ENCODE results near the gene CASZ1.

Gene CASZ1

DNA sequence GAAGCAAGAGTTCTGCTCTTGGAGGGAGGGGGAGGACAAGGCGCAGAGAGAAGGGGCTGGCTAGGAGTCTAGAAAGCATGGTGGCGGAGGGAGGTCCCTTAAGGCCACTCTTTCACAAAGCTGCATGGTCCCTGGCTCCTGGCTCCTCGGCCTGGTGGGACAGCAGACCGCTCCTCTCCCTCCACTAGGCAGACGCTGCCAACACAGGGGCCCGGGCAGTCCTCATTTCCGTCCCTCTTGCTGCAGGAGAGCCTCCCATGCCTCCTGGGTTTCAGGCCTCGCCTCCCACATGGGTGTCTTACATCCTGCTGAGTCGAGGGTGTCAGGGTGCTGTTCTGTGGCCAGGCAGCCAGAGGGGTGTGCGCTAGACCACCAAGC, 108.0 kb downstream of the CASZ1 start:
- H3K4me3 ChIP-seq (ENCODE audit: low read length) = no peak overlapping the region
- TF ChIP-seq ZNF274 (IDR thresholded peaks at IDR 0.05; ENCODE audit: low read depth, low read length) = no peak

DNA sequence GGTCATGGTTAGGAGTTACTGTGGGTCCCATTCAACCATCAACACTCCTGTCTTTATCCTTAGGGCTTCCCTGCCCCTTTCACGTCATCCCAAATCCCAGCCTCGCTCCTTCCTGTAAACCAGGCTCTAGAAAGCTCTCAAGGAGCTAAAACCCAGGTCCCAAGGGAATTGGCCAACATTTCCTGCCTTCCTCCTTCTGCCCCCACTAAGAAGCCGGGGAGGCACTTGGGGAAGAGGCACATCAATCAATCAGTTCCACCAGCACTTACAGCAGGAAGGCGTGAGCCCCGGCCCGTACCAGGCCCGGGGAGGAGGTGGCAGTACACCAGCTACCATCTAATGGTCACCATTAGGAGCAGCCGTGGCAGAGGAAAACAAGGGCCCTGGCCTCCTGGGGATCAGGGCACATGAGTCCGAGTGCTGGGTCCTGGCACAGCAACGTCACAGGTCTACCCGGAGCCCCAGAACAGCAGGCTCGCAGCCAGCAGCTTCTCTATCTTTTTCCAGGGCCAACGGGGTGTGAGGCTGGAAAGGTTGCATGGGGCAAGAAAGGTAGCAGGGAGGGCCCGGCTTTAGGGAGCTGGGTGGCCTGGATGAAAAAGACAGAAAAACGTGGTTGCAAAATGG, 108.6 kb downstream of the CASZ1 start:
- TF ChIP-seq ZNF274 (IDR thresholded peaks at IDR 0.05; ENCODE audit: low read depth, low read length) = no peak

DNA sequence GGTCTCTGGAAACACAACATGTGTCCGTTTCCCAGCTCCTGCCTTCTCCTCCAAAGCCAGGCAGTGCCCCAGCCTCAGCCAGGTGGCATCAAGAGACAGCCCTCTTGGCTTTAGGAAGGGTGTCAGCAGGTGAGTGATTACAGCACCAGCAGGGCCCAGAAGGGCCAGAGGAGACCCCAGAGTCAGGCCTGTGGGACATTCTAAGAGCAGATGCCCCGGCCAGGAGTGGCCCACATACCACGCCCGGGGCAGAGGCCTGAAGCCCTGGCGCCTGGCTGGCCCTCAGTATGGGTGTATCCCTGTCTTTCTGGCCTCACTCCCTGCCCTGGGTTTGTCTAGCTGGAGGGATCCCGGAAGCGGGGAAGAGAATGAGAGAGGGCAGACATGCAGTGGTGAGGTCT, 109.2 kb downstream of the CASZ1 start:
- H3K4me3 ChIP-seq (ENCODE audit: low read length) = no peak overlapping the region
- TF ChIP-seq ZNF274 (IDR thresholded peaks at IDR 0.05; ENCODE audit: low read depth, low read length) = no peak

More for the DNA sequence above, 108.6 kb downstream of the CASZ1 start:
- H3K4me3 ChIP-seq (ENCODE audit: low read length) = no peak overlapping the region

DNA sequence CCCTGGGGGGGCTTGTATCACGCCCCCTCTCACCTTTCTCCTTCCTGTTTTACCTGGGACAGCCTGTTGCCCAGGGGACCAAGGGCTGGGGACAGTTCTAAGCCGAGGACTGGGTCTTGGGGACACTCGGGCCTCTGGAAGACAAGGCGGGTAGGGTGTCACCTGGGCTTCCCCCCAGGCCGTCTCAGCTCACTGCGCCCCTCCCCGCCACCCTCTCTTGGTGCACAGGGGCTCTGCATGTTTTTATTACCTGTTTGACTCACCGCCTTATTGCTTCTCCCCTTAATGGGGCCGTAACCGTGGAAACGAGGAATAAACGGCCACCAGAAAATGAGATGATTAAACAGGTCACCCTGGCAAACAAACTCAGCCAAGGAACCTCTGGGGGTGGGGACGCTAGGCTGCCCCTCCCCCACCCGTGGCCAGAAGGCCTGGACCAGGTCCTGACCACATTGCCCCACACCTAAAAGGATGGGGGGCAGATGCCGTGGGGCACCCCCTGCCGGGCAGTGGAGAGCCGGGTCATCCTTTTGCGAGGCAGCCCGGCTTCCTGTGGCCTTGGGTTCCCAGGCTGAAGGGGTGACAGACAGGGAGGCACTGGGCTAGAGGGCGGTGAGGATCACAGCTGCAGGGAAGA, 109.9 kb downstream of the CASZ1 start:
- TF ChIP-seq ZNF274 (IDR thresholded peaks at IDR 0.05; ENCODE audit: low read depth, low read length) = no peak
- H3K4me3 ChIP-seq (ENCODE audit: low read length) = no peak overlapping the region

DNA sequence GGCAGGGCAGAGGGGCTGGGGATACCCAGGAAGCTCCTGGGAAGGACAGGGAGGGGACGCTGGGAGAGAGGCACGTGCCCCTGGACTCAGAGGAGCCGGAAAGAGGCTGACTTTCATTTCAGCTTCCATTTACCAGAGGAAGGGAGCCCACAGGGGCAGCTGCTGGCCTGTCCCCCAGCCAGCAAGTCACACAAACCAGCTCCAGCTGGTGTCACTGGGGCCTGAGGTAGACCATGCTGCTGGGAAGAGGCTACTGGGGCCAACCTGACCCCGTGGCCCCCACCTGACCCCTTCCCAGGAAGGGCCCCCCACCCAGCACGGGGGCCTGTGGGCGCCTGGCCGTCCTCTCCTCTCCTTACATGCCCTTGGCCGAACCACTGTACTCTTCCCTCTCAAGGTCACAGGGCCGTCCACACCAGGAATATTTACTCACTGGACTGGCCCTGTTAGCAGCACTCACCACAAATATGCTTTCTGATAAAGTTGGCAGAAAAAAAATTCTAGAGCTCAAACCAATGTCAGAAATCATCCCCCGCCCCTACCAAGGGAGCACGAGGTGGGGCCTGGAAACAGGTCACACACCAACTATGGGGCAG, 110.5 kb downstream of the CASZ1 start:
- H3K4me3 ChIP-seq (ENCODE audit: low read length) = no peak overlapping the region
- TF ChIP-seq ZNF274 (IDR thresholded peaks at IDR 0.05; ENCODE audit: low read depth, low read length) = no peak

DNA sequence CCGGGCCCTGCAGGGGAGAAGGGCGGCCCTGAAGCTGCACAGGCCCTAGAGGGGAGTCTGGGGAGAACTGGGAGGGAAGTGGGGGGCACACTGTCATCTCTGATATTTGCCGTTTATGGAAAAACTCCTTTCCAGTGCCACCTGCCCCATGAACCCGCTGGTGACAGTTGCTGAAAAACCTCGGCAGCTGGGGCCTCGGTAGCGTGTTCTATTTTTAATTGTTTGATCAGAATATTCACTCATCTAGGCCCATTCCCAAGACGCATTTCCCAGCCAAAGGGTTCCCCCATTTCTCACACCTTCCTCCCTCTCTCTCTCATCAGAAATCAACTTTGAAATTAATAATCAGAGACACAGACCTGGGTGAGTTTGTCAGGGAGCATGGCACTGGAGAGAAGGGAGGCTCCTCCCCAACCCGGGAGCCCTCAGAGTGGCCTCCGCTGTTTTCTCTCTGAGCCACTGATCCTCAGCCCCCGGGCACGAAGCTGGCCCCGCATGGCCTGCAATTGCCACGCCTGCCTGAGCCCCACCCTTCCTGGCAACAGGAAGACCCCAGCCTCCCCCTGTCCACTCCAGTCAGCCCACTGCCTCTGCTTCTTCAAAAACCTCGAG, 111.1 kb downstream of the CASZ1 start:
- no peak overlapping the region for H3K4me3 ChIP-seq (ENCODE audit: low read length)
- no peak for TF ChIP-seq ZNF274 (IDR thresholded peaks at IDR 0.05; ENCODE audit: low read depth, low read length)

DNA sequence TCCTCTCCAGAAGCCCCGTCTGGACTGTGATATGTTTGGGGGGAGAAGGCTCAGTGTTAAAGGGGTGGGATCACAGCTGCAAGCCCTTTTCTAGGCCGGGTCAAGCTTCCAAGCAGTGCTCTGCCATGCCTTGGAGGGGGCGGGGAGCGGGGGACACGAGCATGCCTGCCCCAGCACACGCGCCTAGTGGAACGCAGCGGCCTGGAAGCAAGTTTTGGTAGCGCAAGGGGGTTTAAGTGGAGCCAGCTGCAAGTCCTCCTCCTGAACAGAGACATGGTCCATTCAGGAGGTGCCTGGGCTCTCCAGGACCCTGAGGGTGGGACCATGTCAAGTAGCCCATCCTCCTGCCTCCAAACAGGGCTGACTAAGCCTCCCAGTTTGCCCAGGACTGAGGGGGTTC, 112.2 kb downstream of the CASZ1 start:
- no peak overlapping the region for H3K4me3 ChIP-seq (ENCODE audit: low read length)
- TF ChIP-seq ZNF274 (IDR thresholded peaks at IDR 0.05; ENCODE audit: low read depth, low read length) = no peak

DNA sequence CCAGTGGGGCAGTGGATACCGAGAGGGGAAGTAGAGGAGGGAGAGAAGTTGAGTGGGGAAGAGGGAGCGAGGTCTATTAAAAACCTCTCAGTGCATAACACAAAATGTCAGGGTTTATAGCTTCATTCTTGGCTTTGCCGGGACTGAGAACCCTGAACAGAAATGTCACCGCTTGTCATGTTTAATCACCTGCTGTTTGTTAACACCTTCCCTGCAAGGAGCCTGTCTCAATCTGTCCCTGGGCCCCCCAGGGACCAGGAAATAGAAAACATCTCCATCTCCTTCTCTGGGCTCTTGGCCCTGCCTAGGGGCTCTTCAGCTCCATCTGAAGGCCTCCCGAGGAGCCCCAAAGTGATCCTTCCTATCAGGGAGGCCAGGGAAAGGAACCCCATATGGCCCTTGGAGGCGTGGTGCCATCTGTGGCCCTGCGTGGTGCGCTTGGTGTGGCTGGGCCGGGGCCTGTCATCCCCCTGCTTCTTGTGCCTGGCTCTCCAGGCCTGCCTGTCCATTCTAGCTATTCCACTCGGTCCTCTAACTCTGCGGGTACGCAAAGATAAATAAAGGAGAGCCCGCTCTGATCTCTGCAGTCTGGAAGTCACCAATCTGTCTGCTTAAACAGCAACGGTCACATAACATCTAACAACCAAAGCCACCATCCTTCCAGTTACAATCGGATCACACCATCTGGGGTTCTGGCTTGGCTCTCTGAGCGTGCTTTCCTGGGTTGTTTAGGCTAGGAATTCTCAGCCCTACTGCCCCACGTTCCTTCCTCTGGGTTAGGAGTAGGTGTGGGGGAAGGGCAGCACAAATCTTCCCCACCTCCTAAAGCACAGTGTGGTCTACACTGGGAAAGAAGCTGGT, 113.8 kb downstream of the CASZ1 start:
- no peak for TF ChIP-seq ZNF274 (IDR thresholded peaks at IDR 0.05; ENCODE audit: low read depth, low read length)
- no peak overlapping the region for H3K4me3 ChIP-seq (ENCODE audit: low read length)

DNA sequence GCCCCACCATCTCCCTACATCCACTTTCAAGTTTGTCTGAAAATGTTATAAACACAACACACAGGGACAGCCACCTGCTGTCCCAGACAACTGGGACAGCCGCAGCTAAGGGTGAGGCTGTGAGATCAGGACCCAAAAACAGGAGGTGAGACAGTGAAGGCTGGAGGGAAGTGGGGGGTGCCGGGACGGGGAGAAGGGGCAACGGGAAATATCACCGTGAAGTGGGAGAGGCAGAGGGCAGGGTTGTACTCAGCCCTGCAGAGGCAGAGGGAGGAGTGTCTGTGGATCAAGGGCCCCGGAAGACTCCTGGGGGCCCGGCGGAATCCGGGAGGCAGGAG, 114.4 kb downstream of the CASZ1 start:
- no peak overlapping the region for H3K4me3 ChIP-seq (ENCODE audit: low read length)
- no peak for TF ChIP-seq ZNF274 (IDR thresholded peaks at IDR 0.05; ENCODE audit: low read depth, low read length)

DNA sequence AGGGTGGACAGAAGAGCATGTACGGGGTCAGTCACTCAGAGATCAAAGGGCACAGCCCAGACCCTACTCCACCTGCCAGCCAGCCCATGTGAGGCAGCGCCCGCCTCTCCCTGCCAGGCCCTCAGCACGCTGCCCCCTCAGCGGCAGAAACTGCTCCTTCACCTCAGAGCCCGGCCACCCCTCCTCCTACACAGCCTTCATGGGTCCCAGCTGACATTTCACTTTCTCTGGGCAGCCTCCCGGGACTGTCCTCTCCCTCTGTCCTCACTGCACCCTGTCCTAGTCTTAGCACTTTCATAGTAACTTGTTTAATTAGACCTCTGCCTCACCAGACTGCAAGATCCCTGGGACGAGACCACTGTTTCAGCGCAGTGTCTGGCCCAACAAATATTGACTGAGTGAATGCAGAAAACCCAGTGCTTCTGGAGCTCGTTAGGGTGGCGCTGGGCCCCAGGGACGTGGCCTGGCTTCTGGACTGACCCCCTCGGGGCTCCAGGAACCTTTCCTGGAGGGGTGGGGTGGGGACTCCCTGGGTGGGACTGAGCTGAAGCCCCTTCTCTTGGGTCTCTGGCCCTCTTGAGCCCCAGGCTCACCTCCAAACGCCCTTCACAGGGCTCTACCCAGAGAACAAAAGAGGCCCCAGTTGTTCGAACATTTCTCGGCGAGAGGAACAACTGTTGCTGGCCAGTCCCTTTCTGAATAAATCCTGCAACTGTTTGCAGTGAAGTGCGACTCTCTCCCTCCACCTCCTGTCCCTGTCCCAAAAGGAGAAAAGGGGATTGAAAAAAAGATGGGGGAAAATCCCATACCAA, 114.9 kb downstream of the CASZ1 start:
- no peak for TF ChIP-seq ZNF274 (IDR thresholded peaks at IDR 0.05; ENCODE audit: low read depth, low read length)
- H3K4me3 ChIP-seq (ENCODE audit: low read length) = no peak overlapping the region

DNA sequence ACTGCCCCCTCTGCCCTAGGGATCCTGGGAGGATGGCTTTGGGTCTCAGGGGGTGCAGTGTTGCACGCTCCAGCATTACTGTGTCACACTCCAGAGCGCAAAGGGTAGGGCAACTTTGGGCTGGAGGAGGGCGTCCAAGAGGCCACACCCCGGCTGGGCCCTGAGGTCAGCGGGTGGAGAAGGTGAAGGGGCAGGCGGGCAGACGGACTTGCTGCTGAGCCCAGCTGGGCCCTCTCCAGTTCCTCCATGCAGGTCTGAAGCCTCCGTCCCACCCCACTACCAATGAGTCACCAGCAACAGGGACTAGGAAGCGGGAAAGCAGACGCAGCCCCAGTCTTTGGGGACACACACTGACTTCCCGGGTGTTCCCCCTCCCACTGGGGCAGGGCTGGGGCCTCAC, 116.0 kb downstream of the CASZ1 start:
- TF ChIP-seq ZNF274 (IDR thresholded peaks at IDR 0.05; ENCODE audit: low read depth, low read length) = no peak

DNA sequence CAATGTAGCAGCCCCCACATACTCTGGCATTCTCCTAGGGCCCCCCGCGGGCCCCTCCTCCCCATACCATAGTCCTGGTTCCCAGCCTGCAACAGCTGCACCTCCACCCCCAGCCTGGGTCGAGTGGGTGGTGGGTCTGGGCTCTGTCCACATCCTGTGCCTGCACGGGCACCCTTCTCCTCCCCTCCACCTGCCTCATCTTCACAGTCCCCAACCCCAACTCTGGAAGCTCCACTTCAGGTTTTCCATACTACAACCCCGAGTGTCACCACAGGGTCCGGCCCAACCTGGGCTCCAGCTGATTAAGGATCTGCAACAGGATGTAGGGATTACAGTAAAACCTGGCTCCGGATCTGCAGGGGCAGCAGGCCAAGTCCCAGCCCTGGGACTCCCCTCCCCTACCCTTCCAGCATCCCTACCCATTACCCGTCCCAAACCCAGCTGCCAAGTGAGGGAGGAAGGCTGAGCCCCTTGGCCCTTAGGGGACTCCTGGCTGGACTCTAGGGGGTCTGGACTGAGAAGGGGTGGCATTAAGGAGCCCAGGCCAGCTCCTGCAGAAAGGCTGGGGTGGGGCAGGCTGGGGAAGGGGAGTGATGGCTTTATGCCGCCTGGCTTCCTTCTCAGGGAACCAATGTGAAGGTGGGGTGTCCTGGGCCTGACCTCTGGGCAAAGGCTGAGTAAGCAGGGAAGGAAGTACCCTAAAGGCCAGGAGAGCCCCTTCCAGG, 116.8 kb downstream of the CASZ1 start:
- no peak overlapping the region for H3K4me3 ChIP-seq (ENCODE audit: low read length)
- no peak for TF ChIP-seq ZNF274 (IDR thresholded peaks at IDR 0.05; ENCODE audit: low read depth, low read length)

More for the DNA sequence above, 116.0 kb downstream of the CASZ1 start:
- no peak overlapping the region for H3K4me3 ChIP-seq (ENCODE audit: low read length)

DNA sequence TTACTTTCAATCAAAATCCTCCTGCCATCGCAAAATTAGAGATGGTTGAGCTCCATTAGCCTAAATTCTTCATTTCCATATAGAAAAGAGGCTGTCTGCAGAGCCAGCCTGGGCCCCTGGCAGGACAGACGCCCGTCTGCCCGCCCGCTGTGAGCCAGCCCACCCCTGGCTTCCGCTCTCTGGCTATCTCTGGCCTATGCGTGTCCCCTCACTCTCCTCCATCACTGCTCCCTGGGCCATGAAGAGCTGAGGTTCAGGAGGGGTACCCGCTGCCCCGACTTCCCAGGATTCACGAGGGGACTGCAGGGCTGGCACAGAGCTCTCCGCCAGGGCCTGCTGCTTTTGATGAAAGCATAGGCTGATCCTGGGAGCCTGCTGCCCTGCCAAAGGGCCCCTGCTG, 117.6 kb downstream of the CASZ1 start:
- TF ChIP-seq ZNF274 (IDR thresholded peaks at IDR 0.05; ENCODE audit: low read depth, low read length) = no peak
- H3K4me3 ChIP-seq (ENCODE audit: low read length) = no peak overlapping the region
